Breast epithelium (tissue), 3 donors: Measurements from ENCODE around the gene SIM2.

Experiments used
- CTCF ChIP-seq, 3 donors: fragments of 450-650 bp; IDR thresholded peaks; one replicate each; pipeline ENCODE4 v1.5.1; 2016 to 2017; ENCODE audit warnings: antibody characterized with exemption in 3 of 3, mild to moderate bottlenecking in 3 of 3, moderate library complexity in 3 of 3
- POLR2A ChIP-seq: fragments of 450-650 bp; IDR thresholded peaks from one replicate; pipeline ENCODE4 v1.6.1; 2016; ENCODE audit warnings: antibody characterized with exemption, mild to moderate bottlenecking, moderate library complexity

GRCh38 chr21:36786186-36786585, 87.3 kb downstream of the SIM2 start:
- no peak for TF ChIP-seq CTCF (IDR thresholded peaks at IDR 0.05)
- TF ChIP-seq POLR2A = no peak
